ENCODE results near the gene CALN1. TPM values are rescaled to one million over a fixed set of nuclear protein-coding genes. Genes with fewer than 3 reads are reported as not detected.

Gene CALN1
- polyA plus RNA-seq, 1 donor from 2014 or later, result 7.8 TPM

GRCh38 chr7:72114129-72114528, 298.0 kb downstream of the CALN1 start:
- no peaks in the 10 kb centered on the region for H3K27me3 ChIP-seq (ENCODE audit: insufficient read depth, low read depth, low read length)
- no peaks in the 10 kb centered on the region for H3K36me3 ChIP-seq (ENCODE audit: insufficient read depth, low read length)
- no peak overlapping the region for H3K9ac ChIP-seq (ENCODE audit: low read length)
- H2AFZ ChIP-seq (ENCODE audit: low read depth, low read length), result no peak overlapping the region
- no peaks in the 10 kb centered on the region for H3K9me3 ChIP-seq (ENCODE audit: low read length)
- H3K79me2 ChIP-seq (replicated peaks; ENCODE audit: insufficient read depth, low read length), result no peaks in the 10 kb centered on the region
- H4K20me1 ChIP-seq (ENCODE audit: insufficient read depth), result no peaks in the 10 kb centered on the region
- H3F3A ChIP-seq (ENCODE audit: insufficient read depth, low read length, poor library complexity, severe bottlenecking), result no peaks in the 10 kb centered on the region
- no peak for TF ChIP-seq TAF1 (IDR thresholded peaks at IDR 0.05; ENCODE audit: low read depth)
- no peak for TF ChIP-seq SMC3 (conservative IDR thresholded peaks at IDR 0.05; ENCODE audit: poor library complexity)
- TF ChIP-seq EP300 (conservative IDR thresholded peaks at IDR 0.05; ENCODE audit: poor library complexity, severe bottlenecking), result no peak
- TF ChIP-seq MXI1 (conservative IDR thresholded peaks at IDR 0.05; ENCODE audit: poor library complexity, severe bottlenecking), result no peak
- TF ChIP-seq CTCF (IDR thresholded peaks at IDR 0.05; ENCODE audit: poor library complexity, severe bottlenecking), result no peak
- no peak for TF ChIP-seq POLR2AphosphoS5 (IDR thresholded peaks at IDR 0.05)
- no peak for TF ChIP-seq EZH2 (IDR thresholded peaks at IDR 0.05; ENCODE audit: borderline replicate concordance, insufficient read depth, low read length, poor library complexity, severe bottlenecking)
- TF ChIP-seq RAD21 (conservative IDR thresholded peaks at IDR 0.05), result no peak
- no peak for TF ChIP-seq REST (IDR thresholded peaks at IDR 0.05; ENCODE audit: borderline replicate concordance)
- H3K27ac ChIP-seq (ENCODE audit: low read length), result no peak overlapping the region
- H3K9me2 ChIP-seq (ENCODE audit: insufficient read depth, low read length), result no peaks in the 10 kb centered on the region
- no peak overlapping the region for H3K4me2 ChIP-seq (ENCODE audit: low read length)
- H3K4me3 ChIP-seq (ENCODE audit: low read length), result no peak overlapping the region

GRCh38 chr7:72112992-72113391, 299.1 kb downstream of the CALN1 start:
- Histone ChIP-seq H3K4me3 (ENCODE audit: low read length) (no peak overlapping the region), H3K9ac (ENCODE audit: low read length) (no peak overlapping the region), H3K9me3 (ENCODE audit: low read length) (no peaks in the 10 kb centered on the region), H4K20me1 (ENCODE audit: insufficient read depth) (no peaks in the 10 kb centered on the region), H3K79me2 (replicated peaks; ENCODE audit: insufficient read depth, low read length) (no peaks in the 10 kb centered on the region), H3K36me3 (ENCODE audit: insufficient read depth, low read length) (no peaks in the 10 kb centered on the region), H3K27me3 (ENCODE audit: insufficient read depth, low read depth, low read length) (no peaks in the 10 kb centered on the region), H2AFZ (ENCODE audit: low read depth, low read length) (no peak overlapping the region), H3K9me2 (ENCODE audit: insufficient read depth, low read length) (no peaks in the 10 kb centered on the region), H3K27ac (ENCODE audit: low read length) (no peak overlapping the region), H3K4me2 (ENCODE audit: low read length) (no peak overlapping the region), H3F3A (ENCODE audit: insufficient read depth, low read length, poor library complexity, severe bottlenecking) (no peaks in the 10 kb centered on the region)
- TF ChIP-seq MXI1 (conservative IDR thresholded peaks at IDR 0.05; ENCODE audit: poor library complexity, severe bottlenecking), result no peak
- TF ChIP-seq POLR2AphosphoS5 (IDR thresholded peaks at IDR 0.05), result no peak

GRCh38 chr7:72112530-72112929, 299.6 kb downstream of the CALN1 start:
- no peaks in the 10 kb centered on the region for H3K27me3 ChIP-seq (ENCODE audit: insufficient read depth, low read depth, low read length)
- H4K20me1 ChIP-seq (ENCODE audit: insufficient read depth), result no peaks in the 10 kb centered on the region
- no peak overlapping the region for H3K4me3 ChIP-seq (ENCODE audit: low read length)
- no peaks in the 10 kb centered on the region for H3F3A ChIP-seq (ENCODE audit: insufficient read depth, low read length, poor library complexity, severe bottlenecking)
- H3K36me3 ChIP-seq (ENCODE audit: insufficient read depth, low read length), result no peaks in the 10 kb centered on the region
- H3K4me2 ChIP-seq (ENCODE audit: low read length), result no peak overlapping the region
- no peaks in the 10 kb centered on the region for H3K79me2 ChIP-seq (replicated peaks; ENCODE audit: insufficient read depth, low read length)
- H2AFZ ChIP-seq (ENCODE audit: low read depth, low read length), result no peak overlapping the region
- H3K9me3 ChIP-seq (ENCODE audit: low read length), result no peaks in the 10 kb centered on the region
- no peak overlapping the region for H3K27ac ChIP-seq (ENCODE audit: low read length)
- no peak overlapping the region for H3K9ac ChIP-seq (ENCODE audit: low read length)
- no peaks in the 10 kb centered on the region for H3K9me2 ChIP-seq (ENCODE audit: insufficient read depth, low read length)
- TF ChIP-seq POLR2AphosphoS5 (IDR thresholded peaks at IDR 0.05) (no peak), CTCF (IDR thresholded peaks at IDR 0.05; ENCODE audit: poor library complexity, severe bottlenecking) (no peak), SMC3 (conservative IDR thresholded peaks at IDR 0.05; ENCODE audit: poor library complexity) (no peak), EP300 (conservative IDR thresholded peaks at IDR 0.05; ENCODE audit: poor library complexity, severe bottlenecking) (no peak), EZH2 (IDR thresholded peaks at IDR 0.05; ENCODE audit: borderline replicate concordance, insufficient read depth, low read length, poor library complexity, severe bottlenecking) (no peak), REST (IDR thresholded peaks at IDR 0.05; ENCODE audit: borderline replicate concordance) (no peak)

Measured in neural cell (in vitro differentiated cells).